PC-9 (cell line): Measurements from ENCODE around the gene DNAAF5.

Experiments
- CTCF ChIP-seq: fragments of 200-600 bp; sonication (generic); conservative IDR thresholded peaks from 2 replicates; pipeline ENCODE4 v1.6.1; 2017; ENCODE audit warnings: mixed run types, antibody characterized with exemption, mild to moderate bottlenecking, moderate library complexity
- EZH2 ChIP-seq: fragments of 200-600 bp; sonication (generic); IDR thresholded peaks from 2 replicates; pipeline ENCODE4 v1.8.0; 2017; ENCODE audit warnings: antibody characterized with exemption, low read depth

- TF ChIP-seq CTCF (no peak), EZH2 (no peak)
These were observed 2.2 kb upstream of the DNAAF5 start for GRCh38 chr7:724298-724697.
